CD4-positive, alpha-beta T cell treated with Interferon gamma for 1 hour (primary cell): ENCODE data around the gene UEVLD.
"Not testable (repeated sequence)": the region's sequence is repeated elsewhere in the genome, so short reads cannot be mapped to it uniquely, and the experiment has no call there.

Source experiments
- DNase-seq: peaks from one replicate; pipeline ENCODE4 v3.0.0-alpha.2; 2020

The UEVLD gene

GRCh38 chr11:18588297-18589252, at the start of gene UEVLD:
TSS of gene UEVLD (minus strand) at chr11:18588734. CDS start at chr11:18588654, 80 bp downstream.
- peak; percentile 71 for DNase-seq

DNA sequence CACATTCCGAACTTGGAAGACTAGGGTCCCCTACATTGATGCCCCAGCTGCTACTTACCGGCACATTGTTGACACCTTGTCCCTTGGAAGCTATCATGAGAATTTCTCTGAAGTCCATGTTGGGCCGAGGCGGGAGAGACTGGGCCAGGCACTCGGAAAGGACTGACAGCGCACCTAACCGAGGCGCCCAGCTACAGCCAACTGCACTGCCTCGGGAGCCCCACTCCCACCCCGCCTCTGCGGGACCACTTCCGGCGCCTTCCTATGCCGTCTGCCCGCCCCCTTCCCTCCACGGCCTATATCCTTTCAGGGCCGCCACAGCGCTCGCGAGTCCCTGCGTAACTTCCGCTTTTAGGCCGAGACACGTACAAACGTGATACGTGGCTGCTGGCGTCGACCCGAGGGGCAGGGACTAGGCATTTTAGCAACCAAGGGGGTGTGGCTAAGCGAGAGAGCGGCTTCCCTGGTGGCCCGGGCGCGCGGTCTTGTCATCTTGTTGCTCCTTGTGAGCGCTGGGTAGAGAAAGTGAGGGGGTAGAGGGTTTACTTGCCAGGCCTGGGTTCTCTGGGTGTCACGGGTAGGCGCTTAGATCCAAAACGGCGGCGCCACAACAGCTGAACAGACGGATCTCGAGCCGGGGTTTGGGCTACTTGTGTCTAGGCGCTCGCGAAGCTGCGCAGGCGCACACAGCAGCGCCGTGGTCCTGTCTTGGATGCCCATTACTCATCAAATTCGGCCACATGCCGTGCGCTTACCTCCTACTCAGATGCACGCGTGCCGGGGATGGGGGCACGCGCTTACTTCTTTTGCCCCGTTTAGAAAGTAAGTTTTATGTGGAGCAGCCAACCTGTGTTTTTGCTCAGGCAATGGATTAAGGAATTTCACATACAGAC, 45.9 kb upstream of the UEVLD start, which contains the start of gene SPTY2D1:
Gene SPTY2D1, minus strand, starts transcription at position 203 of the 893 bp plus-strand sequence. Its CDS starts 85 bp downstream, at position 118.
- DNase-seq, result peak; percentile 99

DNA sequence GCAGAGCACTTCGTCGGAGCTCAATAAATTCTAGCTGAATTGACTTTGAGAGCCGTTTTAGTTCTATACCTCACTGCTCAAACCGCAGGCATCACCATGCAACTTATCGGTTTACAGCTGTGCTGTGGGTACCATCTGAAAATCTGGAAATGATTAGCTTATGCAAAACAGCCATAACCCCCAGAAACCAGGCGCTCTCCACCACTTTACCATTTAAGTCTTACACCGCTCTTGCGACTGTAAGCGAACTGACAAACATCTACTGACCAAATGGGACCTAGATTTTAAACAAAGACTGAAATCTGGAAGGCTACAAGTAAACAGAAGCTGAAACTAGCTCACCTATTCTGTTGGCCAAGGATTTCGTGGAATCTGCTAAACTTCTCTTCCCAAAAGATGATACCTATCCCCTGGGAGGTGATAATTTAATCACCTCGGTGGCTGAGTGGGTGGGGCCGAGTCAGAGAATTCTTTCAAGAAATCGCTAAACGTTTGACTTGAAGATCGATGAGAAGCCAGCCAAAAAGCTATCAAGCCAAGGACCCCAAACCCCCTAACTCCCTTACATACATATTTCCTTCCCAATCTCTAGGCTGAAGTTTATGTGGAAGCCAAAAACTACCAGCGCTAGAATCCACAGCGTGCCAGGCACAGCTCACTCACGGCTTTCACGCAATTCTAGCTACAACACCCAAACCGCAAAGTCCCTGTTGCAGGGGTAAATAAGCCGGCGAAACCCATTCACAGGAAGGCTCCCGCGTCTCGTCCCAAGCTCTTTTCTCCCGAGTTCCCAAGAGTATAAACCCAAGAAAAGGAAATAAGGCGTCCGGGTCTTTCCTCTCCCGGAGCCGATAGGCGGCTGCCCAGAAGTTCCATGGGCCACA, 45.0 kb upstream of the UEVLD start:
- DNase-seq, result no peak

- no peak for DNase-seq
Measured at GRCh38 chr11:18632841-18633240, 44.3 kb upstream of the UEVLD start.

DNA sequence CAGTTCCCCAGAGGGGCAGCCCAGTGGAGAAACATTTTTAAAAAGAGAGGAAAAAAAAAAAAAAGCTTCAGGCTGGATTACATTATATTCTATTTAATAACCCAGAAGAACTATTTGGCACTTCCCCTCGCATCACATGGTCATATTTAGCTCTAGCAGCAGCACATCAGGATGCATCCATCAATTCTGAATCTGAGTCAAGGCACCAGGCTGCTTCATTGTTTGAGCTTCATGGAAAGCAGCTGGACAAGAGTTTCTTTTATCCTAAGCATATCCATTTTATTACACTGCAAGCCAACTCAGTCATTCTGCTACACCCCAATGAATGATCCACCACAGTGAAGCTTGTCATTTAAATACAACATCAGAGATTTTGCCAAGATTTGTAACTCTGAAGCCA, 35.6 kb upstream of the UEVLD start:
- DNase-seq, result no peak

DNA sequence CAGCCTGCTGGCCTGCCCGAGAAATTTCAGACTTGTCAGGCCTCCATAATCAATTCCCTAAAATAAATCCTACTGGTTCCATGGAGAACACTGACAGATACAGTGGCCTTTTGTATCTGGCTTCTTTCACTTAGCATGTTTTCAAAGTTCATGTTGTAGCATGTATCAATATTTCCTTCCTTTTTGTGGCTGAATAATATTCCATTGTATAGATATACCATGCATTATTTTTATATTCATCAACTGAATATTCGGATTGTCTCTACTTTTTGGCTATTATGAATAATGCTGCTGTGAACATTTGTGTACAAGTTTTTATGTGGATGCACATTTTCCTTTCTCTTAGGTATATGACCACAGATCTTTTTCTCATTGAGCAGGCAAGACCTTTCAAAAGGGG, 35.2 kb upstream of the UEVLD start:
- no peak for DNase-seq

- no peak for DNase-seq
Measured at GRCh38 chr11:18618342-18619025, 29.9 kb upstream of the UEVLD start.

- no peak for DNase-seq
Measured at GRCh38 chr11:18617688-18618341, 29.3 kb upstream of the UEVLD start.

DNA sequence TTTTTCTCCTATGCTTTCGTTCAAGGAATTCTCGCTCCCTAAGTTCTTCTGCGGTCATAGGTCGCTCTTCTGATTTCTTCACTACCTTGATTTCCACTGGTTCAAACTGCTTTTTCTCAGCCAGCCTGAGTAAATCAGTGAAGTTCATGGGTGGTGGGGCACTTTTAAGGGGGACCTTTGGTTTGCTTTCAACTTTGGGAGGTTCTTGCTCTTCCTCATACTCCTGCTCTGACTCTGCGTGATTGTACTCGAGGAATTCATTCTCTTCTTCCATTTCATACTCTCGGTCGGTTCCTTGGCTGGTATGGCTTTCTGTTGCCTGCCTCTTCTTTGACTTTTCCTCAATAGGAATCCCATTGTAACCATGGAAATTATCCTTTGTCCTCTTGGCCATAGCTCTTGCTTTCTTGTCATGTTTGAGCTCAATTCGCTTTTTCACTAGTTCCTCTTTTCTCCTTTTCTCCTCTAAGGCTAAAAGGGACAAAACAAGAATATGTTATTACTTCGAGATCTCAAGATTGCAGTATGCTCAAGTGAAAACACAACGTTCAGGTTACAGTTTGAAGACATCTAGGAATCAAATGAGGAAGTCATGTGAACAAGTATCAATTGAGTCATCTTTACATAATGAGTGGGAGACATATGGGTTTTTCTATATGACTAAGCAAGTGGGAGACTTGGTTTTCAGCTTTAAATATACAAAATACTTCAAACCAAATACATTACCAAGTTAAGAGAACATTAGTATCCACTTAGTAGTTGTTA, 27.3 kb upstream of the UEVLD start:
- DNase-seq, result no peak

DNA sequence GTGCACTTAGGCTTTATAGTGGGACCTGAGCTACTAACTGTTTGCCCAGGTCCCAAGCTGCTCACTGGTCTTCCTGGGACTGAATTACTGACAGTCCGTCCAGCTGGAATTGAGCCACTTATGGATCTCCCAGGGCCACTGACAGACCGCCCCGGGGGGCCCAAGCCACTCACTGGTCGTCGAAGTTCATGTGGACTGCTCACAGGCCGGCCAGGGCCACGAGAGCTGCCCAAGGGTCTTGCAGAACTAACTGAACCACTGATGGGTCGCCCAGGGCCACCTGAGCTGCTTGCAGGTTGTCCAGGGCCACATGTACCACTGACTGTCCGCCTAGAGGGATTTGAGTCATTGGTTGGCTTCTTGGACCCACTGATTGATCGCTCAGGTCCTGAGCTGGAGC, 26.1 kb upstream of the UEVLD start:
- no peak for DNase-seq

DNA sequence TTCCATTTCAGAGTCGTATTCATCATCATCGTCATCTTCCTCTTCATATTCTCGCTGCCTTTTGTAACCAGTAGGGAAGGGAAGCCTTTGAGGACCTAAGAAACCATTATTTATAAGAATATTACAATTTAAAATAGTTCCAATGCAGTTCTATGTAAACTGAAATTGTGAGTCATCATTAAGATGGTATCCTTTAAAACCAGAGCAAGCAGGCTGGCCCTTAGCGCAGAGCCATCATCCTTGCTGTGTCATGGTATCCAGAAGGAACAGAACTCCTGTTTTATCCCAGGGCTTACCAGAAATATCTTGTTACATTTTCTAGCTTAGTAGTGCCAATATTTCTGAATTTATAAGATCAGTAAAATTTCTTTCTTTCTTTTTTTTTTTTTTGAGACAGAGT, 23.9 kb upstream of the UEVLD start:
- DNase-seq, result no peak

DNA sequence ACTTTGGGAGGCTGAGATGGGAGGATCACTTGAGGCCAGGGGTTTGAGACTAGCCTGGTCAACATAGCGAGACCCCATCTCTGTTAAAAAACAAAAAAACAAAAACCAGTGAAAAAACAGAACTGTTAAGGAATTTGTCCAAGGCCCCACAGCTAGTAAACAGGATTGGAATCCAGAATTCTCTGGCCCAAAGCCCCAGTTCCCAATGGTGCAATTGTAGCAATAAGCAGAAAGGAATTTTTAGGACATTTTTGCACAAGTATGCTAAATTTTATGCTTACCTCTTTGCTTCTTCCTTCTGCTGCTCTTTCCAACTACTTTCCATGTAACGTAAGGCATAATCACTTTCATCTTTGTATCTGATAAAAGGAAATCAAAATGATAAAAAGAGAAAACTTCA, 22.7 kb upstream of the UEVLD start:
- DNase-seq, result no peak

DNA sequence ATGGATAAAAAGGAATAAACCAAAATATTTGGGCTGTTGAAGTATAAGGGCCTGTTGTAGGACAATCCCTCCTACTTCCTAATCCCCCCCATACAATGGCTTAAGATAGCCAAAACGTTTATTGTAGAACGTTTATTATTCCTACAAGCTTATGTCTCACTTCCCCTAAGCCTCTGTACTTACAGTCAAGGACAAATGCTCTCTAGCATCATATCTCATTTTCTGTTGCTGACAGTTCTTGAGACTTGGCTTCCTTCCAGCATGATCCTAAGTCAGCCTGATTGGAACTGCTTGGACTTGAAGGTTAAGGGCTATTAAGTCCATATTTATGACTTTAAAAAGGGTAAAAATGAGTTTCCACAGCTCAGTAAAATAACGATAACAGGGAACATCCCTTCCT, 19.8 kb upstream of the UEVLD start:
- DNase-seq, result no peak

DNA sequence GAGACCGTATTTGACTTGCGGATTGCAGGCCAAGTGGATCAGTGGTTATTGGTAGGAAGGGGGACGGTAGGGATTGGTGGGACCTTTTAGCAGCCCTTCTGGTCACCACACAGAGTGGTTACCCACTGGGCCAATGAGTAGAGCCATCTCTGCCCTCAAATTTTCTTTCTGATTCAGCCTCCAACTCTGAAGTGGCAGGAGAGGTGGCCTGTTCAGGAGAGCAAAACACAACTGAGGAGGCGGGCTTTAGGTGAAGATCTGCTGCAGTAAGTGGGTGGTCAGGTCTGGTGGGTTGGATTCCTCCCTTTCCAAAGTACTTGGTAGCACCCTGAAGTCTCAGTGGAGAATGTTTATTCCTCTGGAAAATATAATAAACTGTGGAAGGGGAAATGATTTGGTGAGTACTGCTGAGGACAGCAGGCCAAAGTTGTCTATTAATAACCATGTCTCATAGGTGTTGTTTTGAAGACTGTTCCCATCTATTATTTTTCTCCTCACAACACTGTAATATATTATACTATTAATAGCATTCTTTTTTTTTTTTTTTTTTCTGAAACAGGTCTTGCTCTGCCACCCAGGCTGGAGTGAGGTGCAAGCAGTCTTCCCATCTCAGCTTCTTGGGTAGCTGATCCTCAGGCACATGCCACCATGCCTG, 12.5 kb upstream of the UEVLD start:
- no peak for DNase-seq

DNA sequence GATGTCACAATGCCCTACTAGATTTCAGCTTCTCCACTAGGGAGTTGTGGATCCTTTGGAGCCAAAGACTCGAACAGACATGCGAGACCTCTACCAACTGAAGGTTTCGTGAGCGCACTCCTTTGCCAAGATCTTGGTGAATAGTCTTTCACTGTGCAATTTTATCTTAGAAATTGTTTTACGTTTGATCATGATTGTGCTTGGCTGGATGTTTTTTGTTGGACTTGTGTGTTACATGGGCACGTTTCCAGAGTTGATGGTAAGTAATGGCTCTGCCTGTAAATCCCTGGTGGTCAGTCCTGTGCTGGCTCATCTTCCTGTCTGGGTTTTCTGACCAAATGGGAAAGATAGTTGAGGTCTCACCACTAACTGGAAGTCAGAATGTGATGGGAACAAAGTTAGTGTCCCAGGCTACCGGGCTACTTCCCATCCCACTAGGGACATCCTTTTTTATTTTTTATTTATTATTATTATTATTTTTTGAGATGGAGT, 11.3 kb upstream of the UEVLD start, which contains the start of gene MISFA:
Gene MISFA, plus strand, starts transcription at position 51 of the 492 bp plus-strand sequence. Its CDS starts 140 bp downstream, at position 191.
- no peak for DNase-seq

DNA sequence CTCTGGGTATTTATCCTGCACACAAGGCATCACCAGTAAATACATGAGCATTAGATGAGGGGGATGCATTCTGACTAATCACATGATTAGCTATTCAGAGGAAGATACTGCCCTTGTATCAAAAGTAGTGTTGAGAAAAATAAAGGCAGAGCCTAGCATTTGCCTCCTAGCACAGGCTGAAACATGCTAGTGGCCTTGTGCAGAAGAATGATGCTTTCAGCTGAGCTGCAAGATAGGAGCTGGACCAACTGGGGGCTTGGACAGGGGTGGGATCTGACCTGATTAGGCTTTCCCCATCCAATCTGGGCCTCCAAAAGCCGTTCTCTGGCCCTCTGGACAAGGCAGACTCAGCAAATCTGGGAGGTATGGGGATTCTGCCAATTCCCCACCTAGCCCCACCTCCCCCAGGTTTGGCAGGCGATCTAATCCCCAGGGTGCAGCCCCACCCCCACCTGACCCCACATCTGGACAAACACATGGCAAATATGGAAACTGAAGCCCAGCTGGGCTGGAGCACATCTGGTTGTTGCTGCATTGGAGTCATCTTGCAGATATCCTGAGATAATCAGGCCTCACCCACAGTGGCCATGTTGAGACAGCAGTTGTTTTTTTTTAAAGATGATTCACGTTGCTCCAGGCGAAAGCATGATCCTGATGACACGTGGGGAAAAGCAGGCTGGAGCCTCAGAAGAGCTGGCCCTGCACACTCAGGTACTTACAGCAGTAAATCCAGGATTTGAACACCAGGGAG, 6.6 kb upstream of the UEVLD start:
- DNase-seq, result no peak

- not testable (repeated sequence) for DNase-seq
Measured at GRCh38 chr11:18594088-18594487, 5.6 kb upstream of the UEVLD start.

DNA sequence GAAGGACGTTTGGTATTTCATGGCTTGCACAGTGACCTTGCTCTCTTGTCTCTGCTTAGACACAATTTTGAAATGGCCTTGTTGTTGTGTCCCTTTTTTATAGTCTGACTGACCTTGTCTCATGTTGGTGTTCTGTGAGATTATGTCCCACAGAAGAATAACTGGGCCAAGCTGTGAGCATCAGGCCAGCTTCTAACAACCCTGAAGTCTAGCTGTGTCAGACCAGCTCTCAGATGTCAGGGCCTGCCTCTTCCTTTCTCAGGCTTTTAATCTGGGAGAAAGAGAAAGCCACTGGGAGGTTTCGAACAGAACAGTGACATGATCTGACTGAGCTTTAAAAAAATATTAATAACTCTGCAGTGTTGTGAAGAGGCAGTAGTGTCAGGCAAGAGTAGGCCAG, 2.0 kb upstream of the UEVLD start:
- no peak for DNase-seq

- DNase-seq, result no peak
Measured at GRCh38 chr11:18581825-18582224, 6.7 kb downstream of the UEVLD start.
